ENCODE measurements around the gene LY6G5B.
"Not testable (repeated sequence)": the region's sequence is repeated elsewhere in the genome, so short reads cannot be mapped to it uniquely, and the experiment has no call there.

Gene LY6G5B

DNA sequence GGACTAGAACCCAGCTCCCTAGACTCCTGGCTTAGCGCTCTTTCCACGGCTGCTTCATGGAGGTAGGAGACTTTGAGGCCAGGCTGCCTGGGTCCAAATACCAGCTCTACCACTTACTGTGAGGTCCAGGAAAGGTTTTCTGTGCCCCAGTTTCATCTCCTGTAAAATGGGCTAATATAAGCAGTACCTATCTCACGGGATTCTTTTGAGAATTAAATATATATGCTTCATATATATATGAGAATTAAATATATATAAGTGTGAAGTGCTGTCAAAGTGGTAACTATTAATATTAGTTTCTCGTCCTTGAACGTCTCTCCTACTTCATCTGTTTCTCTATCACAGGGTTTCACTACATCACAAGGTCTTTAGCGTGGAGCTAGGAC is 21.3 kb downstream of the LY6G5B start:
- DNase-seq (ENCODE audit: low spot score) = no peak

DNA sequence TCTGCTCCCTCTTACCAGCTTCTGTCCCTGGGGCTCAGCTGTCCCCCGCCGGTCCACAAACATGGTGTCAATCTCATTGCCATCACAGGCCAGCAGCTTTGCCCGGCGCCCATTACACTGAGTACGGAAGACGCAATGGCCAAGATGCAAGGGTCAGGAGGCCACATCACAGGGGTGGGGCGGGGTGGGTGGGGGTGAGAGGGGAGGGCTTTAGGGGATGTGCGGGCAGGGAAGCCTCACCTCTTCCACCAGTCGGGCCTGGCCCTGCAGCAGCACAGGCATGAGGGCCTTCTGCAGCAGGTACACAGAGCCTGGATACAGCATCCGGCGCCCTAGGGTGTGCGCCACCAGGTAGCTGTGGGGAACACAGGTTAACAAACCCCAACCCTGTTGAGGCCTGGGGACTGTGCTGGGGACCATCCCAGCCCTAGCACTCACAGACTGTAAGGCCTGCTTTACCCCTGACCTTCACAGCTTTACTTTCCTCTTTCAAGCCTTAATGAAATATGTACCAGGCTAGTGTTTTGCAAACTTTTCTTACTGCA is 21.9 kb downstream of the LY6G5B start:
- DNase-seq (ENCODE audit: low spot score) = no peak

DNA sequence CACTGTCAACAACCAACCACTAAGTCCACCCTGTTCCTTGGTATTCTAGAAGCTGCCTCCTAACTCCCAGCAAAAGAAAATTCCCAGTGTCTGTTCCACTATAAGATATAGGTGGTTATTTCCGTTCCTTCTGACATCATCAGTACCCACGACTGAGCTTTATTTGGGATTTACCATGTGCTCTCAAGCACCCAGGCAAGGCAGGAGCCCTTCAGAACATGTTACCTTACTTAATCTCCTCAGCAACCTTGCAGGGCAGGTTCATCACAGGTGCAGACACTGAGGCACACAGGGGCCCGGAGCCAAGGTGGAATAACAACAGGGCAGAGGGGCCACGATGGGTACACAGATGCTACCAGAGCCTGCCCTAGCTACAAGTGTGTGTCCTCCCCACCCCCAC is 22.6 kb downstream of the LY6G5B start:
- no peak for DNase-seq (ENCODE audit: low spot score)

DNA sequence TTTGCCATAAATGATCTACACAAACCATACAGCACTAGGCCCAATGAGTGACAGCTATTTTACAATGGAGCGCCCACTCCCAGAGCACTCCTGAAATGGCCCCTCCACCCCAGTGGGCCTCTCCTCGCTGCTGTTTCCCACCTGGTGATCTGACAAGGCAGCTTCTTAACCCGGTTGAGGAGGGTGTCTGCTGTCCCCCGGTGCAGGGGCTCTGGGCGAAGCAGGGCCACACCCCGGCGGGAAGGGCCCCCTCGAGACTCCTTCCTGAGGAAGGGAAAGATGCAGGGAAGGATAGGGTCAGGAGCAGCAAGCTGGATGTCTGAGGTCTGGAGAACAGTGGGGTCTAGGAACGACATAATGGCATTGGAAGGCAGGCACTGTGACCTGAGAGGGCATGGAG is 23.1 kb downstream of the LY6G5B start:
- DNase-seq (ENCODE audit: low spot score) = no peak

DNA sequence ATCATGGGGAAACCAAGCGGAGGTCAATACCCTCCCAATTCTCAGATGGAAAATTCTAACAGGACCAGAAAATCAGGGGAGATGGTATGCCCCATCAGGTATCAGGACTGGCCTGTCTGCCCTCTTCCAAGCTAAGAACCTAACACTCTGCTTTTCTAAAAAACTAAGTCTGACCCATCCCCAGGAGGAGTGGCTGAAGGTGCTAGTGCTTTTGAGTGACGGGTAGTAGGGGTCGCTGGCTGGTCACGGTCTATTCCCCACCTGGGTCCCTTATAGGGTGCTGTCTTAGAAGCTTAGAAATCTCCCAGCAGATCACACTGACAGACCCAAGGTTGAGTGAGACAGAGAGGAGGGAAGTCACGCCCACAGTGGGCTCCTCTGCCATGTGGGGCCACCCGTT is 23.8 kb downstream of the LY6G5B start:
- DNase-seq (ENCODE audit: low spot score) = no peak

DNA sequence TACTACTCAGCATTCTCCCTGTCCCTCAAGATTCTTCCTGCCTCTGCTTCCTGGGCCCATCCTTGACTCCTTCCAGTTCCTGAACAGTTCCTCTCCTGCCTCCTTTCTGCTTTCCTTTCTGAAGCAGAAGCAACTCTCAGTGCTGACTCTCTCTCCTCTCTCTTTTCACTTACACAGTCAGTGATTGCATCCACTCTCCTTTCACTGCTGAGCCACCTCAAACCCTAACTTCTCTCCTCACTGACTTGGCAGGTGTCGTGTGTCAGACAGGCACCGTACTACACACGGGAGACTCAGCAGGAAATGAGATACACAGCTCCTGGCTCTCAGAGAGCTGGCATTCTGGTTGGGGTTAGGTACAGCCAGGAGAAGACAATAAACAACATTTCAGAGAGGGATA is 27.8 kb downstream of the LY6G5B start:
- DNase-seq (ENCODE audit: low spot score) = no peak

DNA sequence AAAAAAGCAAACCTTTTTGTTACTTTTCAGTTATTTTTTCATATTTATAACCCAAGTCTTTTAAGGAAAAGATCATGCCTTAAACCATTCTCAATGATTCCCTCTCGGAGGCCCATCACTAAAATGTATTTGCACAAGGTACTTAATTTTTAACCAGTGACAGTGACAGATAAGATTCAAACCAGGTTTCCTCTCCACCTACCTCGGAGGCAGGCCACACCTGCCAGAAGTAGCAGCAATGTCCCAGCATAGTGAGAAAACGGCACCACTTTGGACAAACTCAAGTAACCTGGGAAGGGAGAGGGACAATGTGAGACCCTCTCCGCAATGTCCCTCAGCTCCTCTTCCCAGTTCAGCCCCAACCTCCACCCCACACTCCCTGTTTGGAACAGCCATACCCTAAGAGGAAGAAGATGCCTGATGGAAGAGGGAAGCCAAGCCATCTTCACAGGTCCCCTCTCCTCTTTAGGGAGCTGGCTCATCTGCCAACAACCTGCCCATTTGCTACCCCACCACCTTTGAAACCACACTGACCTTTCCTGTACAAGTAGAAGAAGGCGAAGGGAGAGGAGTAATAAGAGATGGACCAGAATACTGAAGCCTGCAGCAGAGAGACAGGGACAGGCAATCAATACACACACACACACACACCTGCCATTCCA is 31.1 kb downstream of the LY6G5B start:
- DNase-seq (ENCODE audit: low spot score) = no peak

DNA sequence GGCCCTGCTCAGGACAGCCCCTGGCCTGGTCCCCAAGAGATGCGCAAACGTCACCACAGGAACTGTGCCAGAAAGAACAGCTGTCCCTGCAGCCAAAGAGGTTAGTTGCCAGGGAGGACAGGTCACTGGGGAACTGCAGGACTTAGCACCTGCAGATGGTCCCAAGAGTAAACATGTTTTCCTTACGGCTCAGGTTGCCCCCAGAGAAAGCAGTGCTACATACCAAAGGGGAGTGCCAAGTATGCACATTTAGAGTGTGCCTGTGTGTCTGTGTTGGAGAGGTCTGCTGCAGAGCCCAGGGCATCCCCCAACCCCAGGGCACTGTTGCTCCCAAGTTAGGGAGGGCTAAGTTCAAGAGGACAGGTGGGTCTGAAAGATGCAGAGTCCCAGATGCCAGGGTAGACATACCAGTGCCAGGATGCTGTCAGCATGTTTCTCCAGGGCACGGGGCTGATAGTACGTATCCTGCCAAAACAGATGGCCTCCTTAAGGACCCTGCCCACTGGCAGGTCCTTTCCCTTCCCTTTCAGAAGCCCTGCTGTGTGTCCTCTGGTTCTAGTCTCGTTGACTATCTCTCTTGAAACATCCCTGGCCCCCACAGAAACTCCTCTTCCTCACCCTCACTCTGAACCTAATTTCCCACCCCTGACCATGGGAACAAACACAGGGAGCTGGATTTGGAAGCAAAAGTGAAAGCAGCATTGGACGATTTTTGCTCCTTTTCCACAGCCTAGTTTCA is 32.1 kb downstream of the LY6G5B start:
- DNase-seq (ENCODE audit: low spot score) = no peak

DNA sequence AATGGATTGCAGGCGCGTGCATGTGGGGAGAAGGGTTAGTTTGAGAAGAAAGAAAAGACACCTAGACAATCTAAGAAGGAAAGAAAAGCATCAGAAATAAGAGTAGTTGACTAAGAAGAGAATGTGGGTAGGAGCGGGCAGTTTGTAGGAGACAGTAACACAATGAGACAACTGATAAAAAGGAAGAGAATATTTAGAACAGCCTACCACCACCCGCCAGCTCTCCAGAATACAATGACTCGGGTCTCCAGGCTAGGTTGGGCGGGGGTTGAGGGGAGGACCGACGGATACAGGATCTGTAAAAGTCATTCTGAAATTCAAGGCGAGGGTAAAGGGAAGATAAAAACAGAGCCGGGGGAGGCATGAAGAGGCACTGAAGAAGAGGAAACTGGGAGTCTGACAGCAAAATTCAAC is 32.6 kb downstream of the LY6G5B start:
- no peak for DNase-seq (ENCODE audit: low spot score)

DNA sequence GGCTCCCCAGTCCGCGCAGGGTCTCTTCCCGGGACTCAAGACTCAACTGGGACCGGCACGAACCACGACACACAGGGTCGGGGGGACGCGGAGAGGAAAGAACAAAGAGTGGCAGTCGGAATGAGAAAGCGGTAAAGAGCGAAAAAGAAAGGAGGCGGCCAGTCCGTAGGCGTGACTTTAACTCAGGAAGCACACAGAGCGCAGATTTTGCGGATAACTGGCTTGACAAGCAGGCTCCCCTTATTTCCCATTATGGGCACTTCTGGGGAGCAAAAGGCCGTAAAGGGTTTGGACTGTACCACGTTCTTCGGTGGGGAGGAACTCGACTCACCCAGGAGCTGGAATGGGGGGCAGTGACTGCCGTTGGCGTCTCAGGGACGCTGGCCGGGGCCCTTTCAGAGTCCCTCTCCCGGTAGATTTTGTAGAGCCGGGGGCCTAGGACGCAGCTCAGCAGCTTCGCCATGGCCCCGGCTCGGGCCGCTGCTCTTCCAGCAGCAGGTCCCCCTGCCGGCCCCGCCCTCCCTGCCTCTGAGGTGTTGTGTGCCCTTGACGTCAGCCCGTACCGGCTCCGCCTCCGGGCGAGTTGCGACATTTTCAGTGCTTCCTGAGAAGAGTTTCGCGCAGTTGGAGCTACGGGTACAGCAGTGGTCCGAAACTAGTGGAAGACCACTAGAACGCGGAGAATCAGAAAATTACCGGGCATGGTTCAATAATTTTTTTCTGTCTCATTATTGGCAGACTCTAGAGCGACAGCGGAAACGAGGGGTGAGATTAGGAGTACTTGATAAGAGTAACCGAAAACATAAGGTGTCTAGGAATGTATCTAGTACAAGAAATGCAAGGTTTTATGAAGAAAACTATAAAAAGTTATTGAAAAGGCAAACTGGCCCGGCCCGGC is 33.3 kb downstream of the LY6G5B start, which contains the start of gene ABHD16A:
Gene ABHD16A, minus strand, starts transcription at position 506 of the 898 bp plus-strand sequence. Its CDS starts 43 bp downstream, at position 463.
- peak; percentile 92 for DNase-seq (ENCODE audit: low spot score)

DNA sequence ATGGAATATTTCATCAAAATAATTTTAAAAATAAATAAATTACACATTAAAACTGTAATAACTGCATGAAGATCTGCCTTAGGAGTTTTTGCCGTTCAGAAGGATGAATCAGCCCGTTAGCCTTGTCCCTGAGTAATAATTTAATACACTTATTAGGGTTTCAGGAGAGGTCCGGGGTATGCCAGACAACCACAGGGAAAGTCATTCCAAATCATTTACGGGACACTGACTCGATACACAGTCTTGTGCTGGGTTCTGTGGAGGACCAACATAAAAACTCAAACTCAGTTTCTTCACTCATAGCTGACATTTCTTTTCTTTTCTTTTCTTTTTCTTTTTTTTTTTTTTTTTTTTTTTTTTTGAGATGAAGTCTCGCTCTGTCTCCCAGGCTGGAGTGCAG is 36.2 kb downstream of the LY6G5B start:
- no peak for DNase-seq (ENCODE audit: low spot score)

DNA sequence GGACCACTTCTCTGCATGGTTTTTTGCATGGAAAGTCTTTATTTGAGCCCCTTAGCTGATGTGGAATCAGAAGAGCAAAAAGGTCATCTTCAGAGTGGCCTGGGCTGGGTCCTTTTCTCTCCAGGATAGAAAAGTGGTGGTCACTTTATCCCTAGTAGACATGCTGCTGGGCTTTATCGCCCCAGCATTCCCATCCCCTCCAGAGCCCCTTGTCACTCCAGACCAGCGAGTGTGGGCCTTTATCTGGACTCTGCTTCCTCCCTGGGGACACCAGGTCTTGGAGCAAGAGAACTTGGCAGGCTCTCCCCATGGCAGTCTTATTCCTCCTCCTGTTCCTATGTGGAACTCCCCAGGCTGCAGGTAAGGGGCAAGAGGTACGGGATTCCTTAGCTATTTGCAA is 36.8 kb downstream of the LY6G5B start, which contains the start of gene LY6G6F:
Gene LY6G6F, plus strand, starts transcription at position 268 of the 400 bp plus-strand sequence. Its CDS starts 41 bp downstream, at position 309.
- no peak for DNase-seq (ENCODE audit: low spot score)

DNA sequence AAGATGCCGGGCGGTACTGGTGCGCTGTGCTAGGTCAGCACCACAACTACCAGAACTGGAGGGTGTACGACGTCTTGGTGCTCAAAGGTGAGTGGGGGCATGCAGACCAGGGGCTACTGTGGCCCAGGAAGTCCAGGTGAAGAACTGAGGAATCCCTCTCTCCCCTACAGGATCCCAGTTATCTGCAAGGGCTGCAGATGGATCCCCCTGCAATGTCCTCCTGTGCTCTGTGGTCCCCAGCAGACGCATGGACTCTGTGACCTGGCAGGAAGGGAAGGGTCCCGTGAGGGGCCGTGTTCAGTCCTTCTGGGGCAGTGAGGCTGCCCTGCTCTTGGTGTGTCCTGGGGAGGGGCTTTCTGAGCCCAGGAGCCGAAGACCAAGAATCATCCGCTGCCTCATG is 37.9 kb downstream of the LY6G5B start:
- DNase-seq (ENCODE audit: low spot score) = no peak

DNA sequence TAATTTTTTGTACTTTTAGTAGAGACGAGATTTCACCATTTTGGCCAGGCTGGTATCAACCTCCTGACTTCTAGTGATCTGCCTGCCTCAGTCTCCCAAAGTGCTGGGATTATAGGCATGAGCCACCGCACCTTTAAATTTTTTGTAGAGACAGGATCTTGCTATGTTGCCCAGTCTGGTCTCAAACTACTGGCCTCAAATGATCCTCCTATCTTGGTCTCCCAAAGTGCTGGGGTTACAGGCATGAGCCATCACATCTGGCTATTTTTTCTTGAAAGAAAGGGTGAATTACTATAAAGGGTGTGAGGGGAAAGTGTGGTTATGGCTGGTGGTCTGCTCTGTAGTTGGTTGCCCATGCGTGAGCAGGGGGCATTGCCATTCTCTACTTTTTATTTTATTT is 38.4 kb downstream of the LY6G5B start:
- DNase-seq (ENCODE audit: low spot score) = no peak

DNA sequence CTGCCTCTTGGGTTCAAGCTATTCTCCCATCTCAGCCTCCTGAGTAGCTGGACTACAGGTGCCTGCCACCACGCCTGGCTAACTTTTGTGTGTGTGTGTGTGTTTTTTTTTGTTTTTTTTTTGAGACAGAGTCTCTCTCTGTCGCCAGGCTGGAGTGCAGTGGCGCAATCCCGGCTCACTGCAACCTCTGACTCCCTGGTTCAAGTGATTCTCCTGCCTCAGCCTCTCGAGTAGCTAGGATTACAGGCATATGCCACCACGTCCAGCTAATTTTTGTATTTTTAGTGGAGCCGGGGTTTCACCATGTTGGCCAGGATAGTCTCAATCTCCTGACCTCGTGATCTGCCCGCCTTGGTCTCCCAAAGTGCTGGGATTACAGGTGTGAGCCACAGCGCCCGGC is 39.4 kb downstream of the LY6G5B start:
- DNase-seq (ENCODE audit: low spot score) = not testable (repeated sequence)

DNA sequence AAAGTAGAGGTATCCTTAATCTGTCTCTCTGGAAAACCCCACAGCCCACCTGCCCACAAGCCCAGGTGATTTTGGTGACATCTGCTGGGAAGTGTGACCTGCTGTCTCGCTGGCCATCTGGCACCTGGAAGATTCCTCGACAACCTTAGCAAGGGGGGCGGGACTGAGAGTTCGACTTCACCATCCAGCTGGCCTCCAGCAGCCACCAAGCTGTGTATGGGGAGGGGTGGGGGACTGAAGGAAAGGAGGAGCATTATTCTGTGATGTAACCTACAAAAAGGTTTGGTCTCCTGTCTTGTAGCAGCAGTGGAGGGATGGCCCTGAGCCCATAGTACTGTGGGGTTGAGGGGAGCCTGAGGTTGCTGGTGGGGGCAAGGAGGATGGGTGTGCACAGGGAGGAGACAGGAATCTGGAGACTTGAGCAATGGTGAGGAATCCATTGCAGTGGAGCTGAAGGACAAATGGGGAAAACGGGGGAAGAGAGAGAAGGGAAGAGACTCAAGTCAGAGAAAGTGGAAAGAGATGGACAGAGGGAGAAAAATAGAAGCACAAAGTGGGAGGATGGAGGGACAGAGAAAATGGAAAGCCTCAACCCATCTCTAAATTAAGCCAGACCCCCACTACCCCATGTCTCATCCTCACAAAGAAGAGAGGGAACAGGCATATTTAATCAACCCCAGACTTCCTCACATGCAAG is 40.9 kb downstream of the LY6G5B start:
- DNase-seq (ENCODE audit: low spot score) = no peak

DNA sequence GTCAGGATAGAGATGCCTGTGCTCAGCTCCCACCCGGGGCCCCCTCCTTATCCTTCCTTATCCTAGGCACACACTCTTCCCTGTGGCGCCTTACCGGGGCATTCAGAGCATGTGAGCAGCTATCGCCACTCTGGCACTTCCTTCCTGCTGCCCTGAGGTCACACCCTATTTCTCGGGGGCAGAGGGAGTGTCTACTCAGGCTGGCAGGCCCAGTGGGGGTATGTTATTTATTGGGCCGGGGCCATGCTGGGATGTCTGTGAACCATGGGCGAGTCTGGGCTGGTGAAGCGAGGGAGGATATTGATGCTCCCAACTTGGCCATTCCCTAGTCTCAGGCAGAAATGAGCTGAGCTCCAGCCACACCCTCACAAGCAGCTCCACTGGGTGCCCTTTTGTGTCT is 41.5 kb downstream of the LY6G5B start:
- DNase-seq (ENCODE audit: low spot score) = no peak

DNA sequence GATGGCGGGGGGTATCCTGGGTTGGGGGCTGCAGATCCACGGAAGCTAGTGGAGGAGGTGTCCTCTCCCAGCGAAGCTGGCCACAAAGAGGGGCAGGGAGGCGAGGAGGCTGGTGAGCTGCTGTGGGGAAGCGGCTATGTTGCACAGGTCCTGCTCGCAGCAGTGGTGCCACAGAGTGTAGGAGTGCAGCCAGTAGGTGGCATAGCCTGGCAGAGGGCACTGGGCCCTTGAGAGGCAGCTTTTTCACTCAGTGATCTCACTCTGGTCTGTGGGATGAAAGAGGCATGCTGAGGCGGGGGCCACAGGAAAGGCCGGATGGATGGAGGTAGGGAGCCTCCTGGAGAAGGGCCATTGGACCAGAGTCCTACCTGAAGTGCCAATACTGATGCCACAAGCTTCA is 42.5 kb downstream of the LY6G5B start:
- DNase-seq (ENCODE audit: low spot score) = peak; percentile 74

DNA sequence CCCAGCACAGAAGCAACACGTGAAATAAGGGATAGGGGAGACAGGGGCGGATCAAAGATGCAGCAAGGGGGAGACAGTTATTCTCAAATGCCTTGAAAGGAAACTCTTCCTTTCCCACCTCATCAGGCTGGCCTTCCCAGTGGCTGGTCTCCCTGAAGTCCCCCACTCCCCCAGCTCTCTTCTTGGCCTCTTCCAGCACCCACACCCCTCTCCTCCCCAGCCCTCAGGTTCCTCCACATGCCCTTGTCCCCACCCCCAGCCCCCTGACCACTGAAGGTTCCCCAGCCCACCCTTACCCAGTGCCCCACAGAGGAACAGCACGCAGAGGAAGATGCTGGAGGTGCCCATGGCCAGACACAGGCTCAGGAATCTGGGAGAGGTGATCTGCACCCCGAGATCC is 43.7 kb downstream of the LY6G5B start:
- no peak for DNase-seq (ENCODE audit: low spot score)

DNA sequence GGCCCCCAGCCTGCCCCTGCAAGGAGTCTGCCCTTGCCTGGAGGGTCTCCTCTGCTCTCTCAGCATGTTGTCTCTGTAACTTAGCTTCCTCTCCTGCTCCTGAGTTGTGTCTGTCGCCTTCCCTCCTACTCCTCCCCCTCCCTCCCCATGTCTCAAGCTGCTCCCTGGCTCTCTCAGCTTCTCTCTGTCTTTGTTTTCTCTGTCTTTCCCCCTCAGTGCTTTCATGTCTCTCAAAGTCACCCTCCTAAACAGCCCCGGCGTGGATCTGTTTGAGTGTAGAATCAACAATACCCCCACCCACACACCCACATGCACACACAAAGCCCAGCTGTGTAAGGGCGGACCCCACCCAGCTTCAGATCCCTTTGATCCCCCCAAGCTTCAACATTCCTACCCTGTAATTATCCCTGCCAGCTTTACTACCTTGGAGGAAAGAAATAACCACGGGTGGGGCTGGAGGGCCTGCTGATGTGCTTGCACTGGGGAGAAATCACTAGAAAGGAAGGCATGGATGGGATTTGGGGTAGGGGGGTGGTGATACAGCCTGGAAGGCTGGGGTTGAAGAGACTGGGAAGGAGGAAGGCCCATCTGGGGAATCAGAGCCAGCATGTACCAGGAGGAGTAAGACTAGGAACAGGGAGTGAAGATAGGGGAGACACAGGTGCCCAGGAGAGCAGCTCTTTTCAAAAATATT is 44.4 kb downstream of the LY6G5B start:
- DNase-seq (ENCODE audit: low spot score) = peak; percentile 95

All from SW480 (cell line).